ENCODE measurements around the gene ZDHHC13. TPM values are rescaled to one million over a fixed set of nuclear protein-coding genes. Genes with fewer than 3 reads are reported as not detected.

The ZDHHC13 gene
- total RNA-seq, 2 donors from 2014 or later, result 26.0 to 29.6 TPM

DNA sequence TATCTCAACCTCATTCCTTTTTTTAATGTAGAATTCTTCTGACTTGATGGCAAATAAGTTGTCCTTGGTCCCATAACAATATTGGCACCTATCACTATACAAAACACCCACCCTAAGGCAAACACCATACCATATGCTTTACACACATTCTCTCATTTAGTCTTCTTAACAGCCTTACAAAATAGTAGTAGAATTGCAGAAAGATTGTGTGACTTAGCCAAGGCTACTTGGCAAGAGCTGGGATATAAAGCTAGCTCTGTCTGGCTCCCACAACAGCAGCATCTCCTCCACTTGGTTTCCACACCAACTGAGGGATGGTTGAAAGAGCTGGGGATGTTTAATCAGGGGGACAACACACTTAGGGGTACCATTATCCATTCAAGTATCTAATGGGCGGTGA lies 9.8 kb upstream of the ZDHHC13 start:
- Mint-ChIP-seq H3K27ac (no peak overlapping the region), H3K36me3 (ENCODE audit: low read depth) (no peaks in the 10 kb centered on the region), H3K9me3 (no peaks in the 10 kb centered on the region), H3K4me3 (no peak overlapping the region), H3K4me1 (no peaks in the 10 kb centered on the region), H3K27me3 (ENCODE audit: insufficient read depth) (peaks cover 4% of the 10 kb centered on the region)
- Histone ChIP-seq H3K27me3 (ENCODE audit: control insufficient read depth, insufficient read depth, low read length, poor library complexity, severe bottlenecking) (peaks cover under 1% of the 10 kb centered on the region), H3K9me3 (ENCODE audit: control insufficient read depth, low read length) (no peaks in the 10 kb centered on the region), H3K27ac (ENCODE audit: low read depth, low read length) (no peak overlapping the region), H3K4me3 (ENCODE audit: low read length) (no peak overlapping the region), H3K9ac (ENCODE audit: extremely low read depth, low read length, poor library complexity, severe bottlenecking) (no peak overlapping the region), H3K36me3 (ENCODE audit: control insufficient read depth, insufficient read depth, low read length) (no peaks in the 10 kb centered on the region), H3K4me1 (ENCODE audit: control insufficient read depth, insufficient read depth, low read length) (no peaks in the 10 kb centered on the region)
- 97 to 100% methylated on average over 1 of the region's 1 CpG for WGBS, 2 experiments (ENCODE audit: insufficient coverage in 1 of 2, insufficient read length in 1 of 2)
- DNase-seq, result no peak
- TF ChIP-seq, protein P1, sequence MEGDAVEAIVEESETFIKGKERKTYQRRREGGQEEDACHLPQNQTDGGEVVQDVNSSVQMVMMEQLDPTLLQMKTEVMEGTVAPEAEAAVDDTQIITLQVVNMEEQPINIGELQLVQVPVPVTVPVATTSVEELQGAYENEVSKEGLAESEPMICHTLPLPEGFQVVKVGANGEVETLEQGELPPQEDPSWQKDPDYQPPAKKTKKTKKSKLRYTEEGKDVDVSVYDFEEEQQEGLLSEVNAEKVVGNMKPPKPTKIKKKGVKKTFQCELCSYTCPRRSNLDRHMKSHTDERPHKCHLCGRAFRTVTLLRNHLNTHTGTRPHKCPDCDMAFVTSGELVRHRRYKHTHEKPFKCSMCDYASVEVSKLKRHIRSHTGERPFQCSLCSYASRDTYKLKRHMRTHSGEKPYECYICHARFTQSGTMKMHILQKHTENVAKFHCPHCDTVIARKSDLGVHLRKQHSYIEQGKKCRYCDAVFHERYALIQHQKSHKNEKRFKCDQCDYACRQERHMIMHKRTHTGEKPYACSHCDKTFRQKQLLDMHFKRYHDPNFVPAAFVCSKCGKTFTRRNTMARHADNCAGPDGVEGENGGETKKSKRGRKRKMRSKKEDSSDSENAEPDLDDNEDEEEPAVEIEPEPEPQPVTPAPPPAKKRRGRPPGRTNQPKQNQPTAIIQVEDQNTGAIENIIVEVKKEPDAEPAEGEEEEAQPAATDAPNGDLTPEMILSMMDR (conservative IDR thresholded peaks at IDR 0.05), result no peak

DNA sequence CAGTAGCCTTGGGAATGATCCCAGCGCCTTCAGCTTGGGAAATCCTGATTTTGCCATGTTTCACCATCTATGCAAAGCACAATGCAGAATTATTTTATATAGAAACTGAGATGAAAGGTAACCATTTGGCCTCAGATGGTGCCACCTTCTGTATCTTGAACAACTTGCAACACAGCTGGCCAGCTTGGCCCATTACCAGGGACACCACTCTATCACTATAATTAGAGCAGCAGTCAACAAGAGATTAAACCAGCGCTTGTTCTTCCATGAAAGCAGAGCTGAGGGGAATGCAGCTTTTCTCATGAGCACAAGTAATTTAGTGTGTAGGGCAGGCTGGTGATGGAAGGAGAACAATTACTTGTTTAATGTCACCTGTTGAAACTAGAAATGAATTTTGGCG lies 6.7 kb upstream of the ZDHHC13 start:
- no peak overlapping the region for H3K27ac ChIP-seq (ENCODE audit: low read depth, low read length)
- no peak for DNase-seq
- Mint-ChIP-seq H3K9me3 (no peaks in the 10 kb centered on the region), H3K27me3 (ENCODE audit: insufficient read depth) (peaks cover 10% of the 10 kb centered on the region), H3K4me1 (no peaks in the 10 kb centered on the region), H3K36me3 (ENCODE audit: low read depth) (no peaks in the 10 kb centered on the region), H3K4me3 (no peak overlapping the region), H3K27ac (no peak overlapping the region)
- H3K9ac ChIP-seq (ENCODE audit: extremely low read depth, low read length, poor library complexity, severe bottlenecking), result no peak overlapping the region
- WGBS, 2 experiments (ENCODE audit: insufficient coverage in 1 of 2, insufficient read length in 1 of 2), result 86 to 88% methylated on average over 2 to 3 of the region's 3 CpGs
- TF ChIP-seq, protein P1 (conservative IDR thresholded peaks at IDR 0.05), result no peak
- H3K36me3 ChIP-seq (ENCODE audit: control insufficient read depth, insufficient read depth, low read length), result no peaks in the 10 kb centered on the region
- peaks cover 18% of the 10 kb centered on the region for H3K27me3 ChIP-seq (ENCODE audit: control insufficient read depth, insufficient read depth, low read length, poor library complexity, severe bottlenecking)
- no peak overlapping the region for H3K4me3 ChIP-seq (ENCODE audit: low read length)
- no peaks in the 10 kb centered on the region for H3K9me3 ChIP-seq (ENCODE audit: control insufficient read depth, low read length)
- no peaks in the 10 kb centered on the region for H3K4me1 ChIP-seq (ENCODE audit: control insufficient read depth, insufficient read depth, low read length)

DNA sequence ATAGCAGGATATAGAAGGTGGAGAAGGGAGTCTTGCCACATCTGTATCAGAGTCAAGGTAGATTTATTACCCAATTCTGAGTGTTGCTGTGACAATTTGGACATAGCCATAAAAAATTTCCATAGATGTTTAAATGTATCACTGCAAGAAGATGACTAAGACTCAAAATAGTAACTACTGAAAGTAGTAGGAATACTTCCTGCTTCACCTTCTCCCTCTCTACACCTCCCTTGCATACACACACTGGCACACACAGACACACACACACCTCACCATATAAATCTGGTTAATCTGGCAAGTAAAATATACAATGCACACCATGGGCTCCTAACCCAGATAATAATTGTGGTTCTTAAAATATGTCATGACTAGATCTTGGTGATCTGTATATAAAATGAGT lies 5.2 kb upstream of the ZDHHC13 start:
- peaks cover 10% of the 10 kb centered on the region for H3K27me3 Mint-ChIP-seq (ENCODE audit: insufficient read depth)
- no peak overlapping the region for H3K4me3 Mint-ChIP-seq

More for the DNA sequence above, 5.2 kb upstream of the ZDHHC13 start:
- TF ChIP-seq, protein P1 (conservative IDR thresholded peaks at IDR 0.05), result no peak
- Mint-ChIP-seq H3K9me3 (no peaks in the 10 kb centered on the region), H3K4me1 (no peaks in the 10 kb centered on the region), H3K36me3 (ENCODE audit: low read depth) (no peaks in the 10 kb centered on the region), H3K27ac (no peak overlapping the region)
- Histone ChIP-seq H3K9me3 (ENCODE audit: control insufficient read depth, low read length) (no peaks in the 10 kb centered on the region), H3K27ac (ENCODE audit: low read depth, low read length) (no peak overlapping the region), H3K4me3 (ENCODE audit: low read length) (no peak overlapping the region), H3K4me1 (ENCODE audit: control insufficient read depth, insufficient read depth, low read length) (no peaks in the 10 kb centered on the region), H3K9ac (ENCODE audit: extremely low read depth, low read length, poor library complexity, severe bottlenecking) (no peak overlapping the region), H3K36me3 (ENCODE audit: control insufficient read depth, insufficient read depth, low read length) (no peaks in the 10 kb centered on the region), H3K27me3 (ENCODE audit: control insufficient read depth, insufficient read depth, low read length, poor library complexity, severe bottlenecking) (peaks cover 18% of the 10 kb centered on the region)
- DNase-seq, result no peak
